Stimulated activated CD8-positive, alpha-beta memory T cell treated with anti-CD3 and anti-CD28 coated beads, Interleukin-15, amount 100 ng/mL, for 48 hours (primary cell): ENCODE data around the gene DCUN1D4.

Source experiments
- DNase-seq, 2 donors: peaks; one replicate each; pipeline ENCODE4 v3.0.0-alpha.2; 2020; ENCODE audit warnings: low read depth in 2 of 2

DCUN1D4 gene

DNA sequence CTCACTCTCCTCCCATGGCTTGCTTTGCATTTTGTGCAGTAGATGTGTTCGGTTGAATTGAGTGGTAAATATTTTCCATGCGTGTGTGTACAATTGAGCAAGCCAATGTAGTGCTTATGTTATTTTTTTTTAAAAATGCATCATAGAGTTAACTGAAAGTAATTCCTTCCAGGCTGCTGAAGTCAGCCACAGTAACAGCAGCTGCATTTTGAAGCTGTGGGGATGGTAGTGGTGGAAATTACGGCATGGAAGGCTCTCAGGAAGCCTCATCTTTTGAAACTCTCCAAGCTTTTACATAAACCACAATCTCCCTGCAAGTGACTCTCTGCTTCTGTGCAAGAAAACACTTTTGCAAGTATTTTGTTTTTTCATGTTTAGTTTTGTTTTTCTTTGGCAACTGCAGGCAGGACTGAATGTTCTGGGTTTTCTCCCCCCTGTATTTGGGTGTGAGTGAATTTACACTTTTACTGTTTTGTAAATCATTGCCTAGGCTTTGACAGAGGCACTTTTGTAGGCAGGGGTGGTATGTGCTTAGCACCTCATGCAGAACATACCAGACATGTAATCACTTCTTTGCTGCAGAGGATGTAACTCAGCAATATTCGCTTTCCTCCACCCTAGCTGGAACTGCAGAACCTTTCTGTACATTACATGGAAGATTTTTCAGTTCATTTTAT lies 121.0 kb downstream of the DCUN1D4 start:
- DNase-seq = no peak

- DNase-seq = no peak
Measured at GRCh38 chr4:51965862-51966261, 122.9 kb downstream of the DCUN1D4 start.
